ENCODE results near the gene GLI3.

GRCh38 chr7:42175834-42176723 is 60.9 kb downstream of the GLI3 start:
- TF ChIP-seq CTCF (IDR thresholded peaks at IDR 0.05; ENCODE audit: low read length) (no peak), EZH2 (optimal IDR thresholded peaks at IDR 0.05; ENCODE audit: low read depth, low read length) (no peak)
